Tibial artery (tissue), 4 donors: Measurements from ENCODE around the gene ADGRL3.

Experiments used
- DNase-seq, 2 donors: peaks; one replicate each; pipeline ENCODE4 v3.0.0-alpha.2; 2019
- H3K27ac ChIP-seq, 2 donors: fragments of 200-600 bp; sonication (generic) in 1 of 2; 1 replicate in 1 of 2; 2 replicates in 1 of 2; pipeline ENCODE4 v1.5.1; 2018 to 2019; ENCODE audit warnings: mild to moderate bottlenecking in 1 of 2
- H3K27me3 ChIP-seq, 2 donors: fragments of 200-600 bp; sonication (generic) in 1 of 2; one replicate each; pipeline versions ENCODE4 v1.5.1 to v1.6.0; 2016 to 2019
- H3K36me3 ChIP-seq, 3 donors: fragments of 200-600 bp; sonication (generic) in 2 of 3; one replicate each; pipeline ENCODE4 v1.5.1; 2016 to 2019; ENCODE audit warnings: mild to moderate bottlenecking in 2 of 3
- H3K4me1 ChIP-seq, 4 donors: fragments of 200-600 bp; sonication (generic) in 2 of 4; 1 replicate in 3 of 4; 2 replicates in 1 of 4; pipeline ENCODE4 v1.5.1; 2016 to 2019
- H3K4me3 ChIP-seq, 2 donors: fragments of 200-600 bp; sonication (generic) in 1 of 2; 1 replicate in 1 of 2; 2 replicates in 1 of 2; pipeline ENCODE4 v1.5.1; 2018 to 2019; ENCODE audit warnings: mild to moderate bottlenecking in 2 of 2
- H3K9me3 ChIP-seq, 3 donors: fragments of 200-600 bp; sonication (generic) in 1 of 3; one replicate each; pipeline ENCODE4 v1.5.1; 2016 to 2019
- CTCF ChIP-seq, 2 experiments: fragments of 200-600 bp in 1 of 2; fragments of 450-650 bp in 1 of 2; IDR thresholded peaks; one replicate each; pipeline ENCODE4 v1.5.1; 2017 to 2019; ENCODE audit warnings: antibody characterized with exemption in 2 of 2, mild to moderate bottlenecking in 1 of 2, moderate library complexity in 1 of 2
- intact Hi-C: fragments of 100-400 bp; cut with DNase I; formaldehyde crosslinking; loops from one replicate; pipeline ENCODE4 v1.15.0; 2023; ENCODE audit warnings: low total_unique reads

ADGRL3 gene

GRCh38 chr4:62093735-62094134 is 893.6 kb downstream of the ADGRL3 start:
- no peak overlapping the region for H3K27ac ChIP-seq
- DNase-seq: no peak
- no peak overlapping the region for H3K4me3 ChIP-seq
- H3K36me3 ChIP-seq: no peaks in the 10 kb centered on the region
- H3K27me3 ChIP-seq: no peaks in the 10 kb centered on the region
- peaks cover 0 to 8% (median 7%) of the 10 kb centered on the region in 3 donors for H3K9me3 ChIP-seq
- TF ChIP-seq CTCF (IDR thresholded peaks at IDR 0.05): no peak
- intact Hi-C loops: no loop called here
- H3K4me1 ChIP-seq: no peaks in the 10 kb centered on the region

- H3K36me3 ChIP-seq: no peaks in the 10 kb centered on the region
- H3K4me3 ChIP-seq: no peak overlapping the region
- no peak overlapping the region for H3K27ac ChIP-seq
- H3K27me3 ChIP-seq: no peaks in the 10 kb centered on the region
- intact Hi-C loops: no loop called here
- no peaks in the 10 kb centered on the region for H3K4me1 ChIP-seq
- no peak for TF ChIP-seq CTCF (IDR thresholded peaks at IDR 0.05)
- DNase-seq: no peak
- peaks cover 0 to 8% (median 7%) of the 10 kb centered on the region in 3 donors for H3K9me3 ChIP-seq
Observed at GRCh38 chr4:62096881-62097280, 896.8 kb downstream of the ADGRL3 start.

GRCh38 chr4:62115216-62115615 is 915.1 kb downstream of the ADGRL3 start:
- H3K27ac ChIP-seq: no peak overlapping the region
- no peaks in the 10 kb centered on the region for H3K36me3 ChIP-seq
- intact Hi-C loops: no loop called here
- no peaks in the 10 kb centered on the region for H3K9me3 ChIP-seq
- DNase-seq: no peak
- TF ChIP-seq CTCF (IDR thresholded peaks at IDR 0.05): no peak
- no peak overlapping the region for H3K4me3 ChIP-seq
- no peaks in the 10 kb centered on the region for H3K27me3 ChIP-seq
- H3K4me1 ChIP-seq: no peaks in the 10 kb centered on the region

GRCh38 chr4:62117886-62118285 is 917.8 kb downstream of the ADGRL3 start:
- H3K36me3 ChIP-seq: no peaks in the 10 kb centered on the region
- no peak for DNase-seq
- H3K4me3 ChIP-seq: no peak overlapping the region

GRCh38 chr4:62118558-62118957 is 918.4 kb downstream of the ADGRL3 start:
- H3K9me3 ChIP-seq: no peaks in the 10 kb centered on the region
- no peak overlapping the region for H3K27ac ChIP-seq
- H3K4me1 ChIP-seq: no peaks in the 10 kb centered on the region
- TF ChIP-seq CTCF (IDR thresholded peaks at IDR 0.05): no peak
- H3K36me3 ChIP-seq: no peaks in the 10 kb centered on the region
- no peak overlapping the region for H3K4me3 ChIP-seq
- intact Hi-C loops: no loop called here
- DNase-seq: no peak
- no peaks in the 10 kb centered on the region for H3K27me3 ChIP-seq

More at GRCh38 chr4:62117886-62118285, 917.8 kb downstream of the ADGRL3 start:
- Histone ChIP-seq H3K9me3 (no peaks in the 10 kb centered on the region), H3K27ac (no peak overlapping the region), H3K27me3 (no peaks in the 10 kb centered on the region), H3K4me1 (no peaks in the 10 kb centered on the region)
- intact Hi-C loops: no loop called here
- TF ChIP-seq CTCF (IDR thresholded peaks at IDR 0.05): no peak

GRCh38 chr4:62119195-62119594 is 919.1 kb downstream of the ADGRL3 start:
- intact Hi-C loops: no loop called here
- no peak for TF ChIP-seq CTCF (IDR thresholded peaks at IDR 0.05)
- no peak for DNase-seq

More at GRCh38 chr4:62119195-62119594, 919.1 kb downstream of the ADGRL3 start:
- Histone ChIP-seq H3K4me1 (no peaks in the 10 kb centered on the region), H3K27me3 (no peaks in the 10 kb centered on the region), H3K9me3 (no peaks in the 10 kb centered on the region), H3K27ac (no peak overlapping the region), H3K4me3 (no peak overlapping the region), H3K36me3 (no peaks in the 10 kb centered on the region)
